ENCODE measurements around the gene IFNAR2.
A peak's percentile ranks its signal among the peaks of the same experiment; 100 is the strongest.

GRCh38 chr21:33234635-33235520 is 5.1 kb downstream of the IFNAR2 start:
- TF ChIP-seq, protein P1, sequence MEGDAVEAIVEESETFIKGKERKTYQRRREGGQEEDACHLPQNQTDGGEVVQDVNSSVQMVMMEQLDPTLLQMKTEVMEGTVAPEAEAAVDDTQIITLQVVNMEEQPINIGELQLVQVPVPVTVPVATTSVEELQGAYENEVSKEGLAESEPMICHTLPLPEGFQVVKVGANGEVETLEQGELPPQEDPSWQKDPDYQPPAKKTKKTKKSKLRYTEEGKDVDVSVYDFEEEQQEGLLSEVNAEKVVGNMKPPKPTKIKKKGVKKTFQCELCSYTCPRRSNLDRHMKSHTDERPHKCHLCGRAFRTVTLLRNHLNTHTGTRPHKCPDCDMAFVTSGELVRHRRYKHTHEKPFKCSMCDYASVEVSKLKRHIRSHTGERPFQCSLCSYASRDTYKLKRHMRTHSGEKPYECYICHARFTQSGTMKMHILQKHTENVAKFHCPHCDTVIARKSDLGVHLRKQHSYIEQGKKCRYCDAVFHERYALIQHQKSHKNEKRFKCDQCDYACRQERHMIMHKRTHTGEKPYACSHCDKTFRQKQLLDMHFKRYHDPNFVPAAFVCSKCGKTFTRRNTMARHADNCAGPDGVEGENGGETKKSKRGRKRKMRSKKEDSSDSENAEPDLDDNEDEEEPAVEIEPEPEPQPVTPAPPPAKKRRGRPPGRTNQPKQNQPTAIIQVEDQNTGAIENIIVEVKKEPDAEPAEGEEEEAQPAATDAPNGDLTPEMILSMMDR (IDR thresholded peaks at IDR 0.05) = peak in 1 of 2 donors; percentile 2
- TF ChIP-seq POLR2A (IDR thresholded peaks at IDR 0.05) (no peak), POLR2AphosphoS5 (IDR thresholded peaks at IDR 0.05) (no peak), EP300 (IDR thresholded peaks at IDR 0.05) (no peak)

Measured in suprapubic skin (tissue), 4 donors.